GM23338 (cell line): ENCODE results near the gene PTN. TPM values are rescaled to one million over a fixed set of nuclear protein-coding genes. Genes with fewer than 3 reads are reported as not detected.

Experiments
- ATAC-seq: fragments of 200-7000 bp; cut with Tn5 transposase; 3 replicates; pipeline ENCODE4 v1.9.1; 2020
- DNase-seq: peaks from one replicate; pipeline ENCODE4 v3.0.0-alpha.2; 2015; ENCODE audit warnings: low spot score
- H2AFZ ChIP-seq: fragments of 200-600 bp; sonication (generic); 2 replicates; pipeline ENCODE4 v1.8.0; 2016; ENCODE audit warnings: antibody characterized with exemption, mild to moderate bottlenecking, moderate library complexity
- H3F3A ChIP-seq: fragments of 200-600 bp; sonication (generic); replicated peaks from 2 replicates; pipeline ENCODE4 v1.8.0; 2017; ENCODE audit warnings: antibody characterized with exemption, mixed run types, low read depth
- H3K27ac ChIP-seq: fragments of 200-600 bp; sonication (generic); 2 replicates; pipeline ENCODE4 v1.6.1; 2016; ENCODE audit warnings: low read depth
- H3K27me3 ChIP-seq: fragments of 200-600 bp; sonication (generic); 2 replicates; pipeline ENCODE4 v1.8.0; 2016; ENCODE audit warnings: mild to moderate bottlenecking, mixed run types, moderate library complexity; ENCODE audit not compliant: insufficient read depth
- H3K36me3 ChIP-seq: fragments of 200-600 bp; sonication (generic); 2 replicates; pipeline ENCODE4 v1.8.0; 2016; ENCODE audit warnings: mild to moderate bottlenecking; ENCODE audit not compliant: insufficient read depth
- H3K4me1 ChIP-seq: fragments of 200-600 bp; sonication (generic); 2 replicates; pipeline ENCODE4 v1.8.0; 2016; ENCODE audit warnings: mild to moderate bottlenecking, moderate library complexity; ENCODE audit not compliant: insufficient read depth
- H3K4me2 ChIP-seq: fragments of 200-600 bp; sonication (generic); 2 replicates; pipeline ENCODE4 v1.7.1; 2017; ENCODE audit warnings: mixed run types
- H3K4me3 ChIP-seq: fragments of 200-600 bp; sonication (generic); 2 replicates; pipeline ENCODE4 v1.6.1; 2016; ENCODE audit warnings: mixed run types
- H3K79me2 ChIP-seq: fragments of 200-600 bp; sonication (generic); replicated peaks from 2 replicates; pipeline ENCODE4 v1.8.0; 2017; ENCODE audit warnings: mild to moderate bottlenecking; ENCODE audit not compliant: insufficient read depth
- H3K9me2 ChIP-seq: fragments of 200-600 bp; sonication (generic); 2 replicates; pipeline ENCODE4 v1.8.0; 2017; ENCODE audit not compliant: insufficient read depth
- H4K20me1 ChIP-seq: fragments of 200-600 bp; sonication (generic); replicated peaks from 2 replicates; pipeline ENCODE4 v1.8.0; 2017; ENCODE audit warnings: mild to moderate bottlenecking; ENCODE audit not compliant: insufficient read depth
- H3K27ac Mint-ChIP-seq: 2 replicates; pipeline ENCODE4 v1.8.0; 2020; ENCODE audit warnings: inconsistent platforms, mild to moderate bottlenecking, moderate library complexity, mixed read lengths
- H3K27me3 Mint-ChIP-seq: 3 replicates; pipeline ENCODE4 v1.8.0; 2022; ENCODE audit warnings: low read depth, mild to moderate bottlenecking, moderate library complexity, mixed read lengths, inconsistent platforms; ENCODE audit not compliant: insufficient read depth, poor library complexity
- H3K36me3 Mint-ChIP-seq: 3 replicates; pipeline ENCODE4 v1.8.0; 2021; ENCODE audit warnings: low read depth, mild to moderate bottlenecking, inconsistent platforms, moderate library complexity, mixed read lengths
- H3K4me1 Mint-ChIP-seq: 3 replicates; pipeline ENCODE4 v1.8.0; 2020; ENCODE audit warnings: mild to moderate bottlenecking, inconsistent platforms, mixed read lengths
- H3K4me3 Mint-ChIP-seq: 3 replicates; pipeline ENCODE4 v1.8.0; 2021; ENCODE audit warnings: moderate library complexity, mild to moderate bottlenecking, inconsistent platforms, mixed read lengths
- H3K9me3 Mint-ChIP-seq: 3 replicates; pipeline ENCODE4 v1.8.0; 2020; ENCODE audit warnings: moderate library complexity, mild to moderate bottlenecking, inconsistent platforms, mixed read lengths
- CREB1 ChIP-seq: fragments of 250-450 bp; sonication (Bioruptor Pico); IDR thresholded peaks from 2 replicates; pipeline ENCODE4 v1.5.0; 2020; ENCODE audit warnings: low read depth, mild to moderate bottlenecking, moderate library complexity
- EZH2 ChIP-seq: fragments of 200-600 bp; sonication (generic); IDR thresholded peaks from one replicate; pipeline ENCODE4 v1.8.0; 2017; ENCODE audit warnings: antibody characterized with exemption, mild to moderate bottlenecking, low read depth; ENCODE audit not compliant: unreplicated experiment
- EZH2phosphoT487 ChIP-seq: fragments of 200-600 bp; sonication (generic); IDR thresholded peaks from one replicate; pipeline ENCODE4 v1.8.1; 2018; ENCODE audit warnings: antibody characterized with exemption; ENCODE audit not compliant: unreplicated experiment
- JUNB ChIP-seq: IDR thresholded peaks from one replicate; pipeline ENCODE4 v1.6.1; 2016; ENCODE audit warnings: antibody characterized with exemption; ENCODE audit not compliant: unreplicated experiment
- NANOG ChIP-seq: IDR thresholded peaks from 2 replicates; pipeline ENCODE4 v1.6.1; 2016; ENCODE audit warnings: antibody characterized with exemption, borderline replicate concordance
- POLR2AphosphoS5 ChIP-seq: IDR thresholded peaks from 2 replicates; pipeline ENCODE4 v1.6.1; 2016; ENCODE audit warnings: antibody characterized with exemption, low read depth
- STAT1 ChIP-seq: IDR thresholded peaks from one replicate; pipeline ENCODE4 v1.6.1; 2016; ENCODE audit warnings: antibody characterized with exemption; ENCODE audit not compliant: unreplicated experiment
- ZNF114 ChIP-seq: fragments of 250-450 bp; sonication (Bioruptor Pico); IDR thresholded peaks from 2 replicates; pipeline ENCODE4 v1.5.0; 2020; ENCODE audit warnings: mild to moderate bottlenecking, moderate library complexity
- ZNF331 ChIP-seq: fragments of 250-450 bp; sonication (Bioruptor Pico); IDR thresholded peaks from 2 replicates; pipeline ENCODE4 v1.5.0; 2020; ENCODE audit warnings: low read depth, mild to moderate bottlenecking, moderate library complexity
- polyA plus RNA-seq: library from polyadenylated mRNA; unstranded; fragments of >200 nt; fragmentation: Nextera tagmentation; extraction: Ambion mirVana; gene quantifications from 2 replicates; pipeline ENCODE4 v1.2.1, GENCODE V29; 2016
- total RNA-seq: library from RNA; depleted of rRNA; stranded (reverse); fragments of >200 nt; shearing (Covaris generic); gene quantifications from 2 replicates; pipeline ENCODE4 v1.2.3, GENCODE V29; 2014
- TF ChIP-seq, protein P1 (sequence below): IDR thresholded peaks from one replicate; pipeline ENCODE4 v1.6.1; 2018; ENCODE audit warnings: antibody characterized with exemption; ENCODE audit not compliant: unreplicated experiment
- TF ChIP-seq, protein P2 (sequence below): fragments of 250-450 bp; sonication (Bioruptor Pico); IDR thresholded peaks from 2 replicates; pipeline ENCODE4 v1.5.0; 2020; ENCODE audit warnings: mild to moderate bottlenecking, moderate library complexity
- TF ChIP-seq, protein P3 (sequence below): IDR thresholded peaks from 2 replicates; pipeline ENCODE4 v1.6.1; 2016; ENCODE audit warnings: antibody characterized with exemption
- TF ChIP-seq, protein P4 (sequence below), 2 experiments: fragments of 200-600 bp in 1 of 2; sonication (generic) in 1 of 2; conservative IDR thresholded peaks; 2 replicates each; pipeline versions ENCODE4 v1.5.1 to v1.6.1; 2016 to 2017; ENCODE audit warnings: antibody characterized with exemption in 2 of 2, low read depth in 2 of 2, mild to moderate bottlenecking in 2 of 2, moderate library complexity in 1 of 2

PTN gene
- total and polyA plus RNA-seq, 2 experiments from 2014 or later = 20.1 to 39.4 TPM

DNA sequence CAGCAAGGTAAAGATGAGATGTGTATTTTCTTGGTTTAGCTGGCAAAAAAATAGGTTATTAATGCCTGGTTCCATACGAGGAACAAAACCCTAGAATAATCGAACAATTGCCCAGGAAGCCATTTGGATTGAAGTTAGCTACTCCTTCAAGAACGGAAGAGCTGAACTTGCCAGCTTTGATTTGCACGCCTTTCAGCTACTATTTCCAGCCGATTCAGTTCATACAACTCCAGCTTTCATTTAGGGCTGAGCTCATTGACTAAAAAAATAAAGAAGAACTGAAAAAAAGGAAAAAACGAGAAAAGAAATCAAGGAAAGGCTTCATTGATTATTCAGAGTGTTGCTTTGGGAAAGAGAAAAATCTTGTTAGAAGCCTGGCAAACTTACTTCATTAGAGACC is 60.4 kb downstream of the PTN start:
- H3K27me3 ChIP-seq = no peaks in the 10 kb centered on the region
- H3K27ac ChIP-seq = no peak overlapping the region
- Mint-ChIP-seq H3K4me3 (no peak overlapping the region), H3K27ac (no peak overlapping the region), H3K4me1 (peaks cover 10% of the 10 kb centered on the region), H3K36me3 (no peaks in the 10 kb centered on the region), H3K27me3 (no peaks in the 10 kb centered on the region), H3K9me3 (no peaks in the 10 kb centered on the region)
- TF ChIP-seq NANOG (no peak), ZNF331 (CRISPR knock-in tag) (no peak), ZNF114 (CRISPR knock-in tag) (no peak), POLR2AphosphoS5 (no peak), CREB1 (no peak), STAT1 (no peak), JUNB (no peak), EZH2 (no peak), EZH2phosphoT487 (no peak)
- TF ChIP-seq, protein P1, sequence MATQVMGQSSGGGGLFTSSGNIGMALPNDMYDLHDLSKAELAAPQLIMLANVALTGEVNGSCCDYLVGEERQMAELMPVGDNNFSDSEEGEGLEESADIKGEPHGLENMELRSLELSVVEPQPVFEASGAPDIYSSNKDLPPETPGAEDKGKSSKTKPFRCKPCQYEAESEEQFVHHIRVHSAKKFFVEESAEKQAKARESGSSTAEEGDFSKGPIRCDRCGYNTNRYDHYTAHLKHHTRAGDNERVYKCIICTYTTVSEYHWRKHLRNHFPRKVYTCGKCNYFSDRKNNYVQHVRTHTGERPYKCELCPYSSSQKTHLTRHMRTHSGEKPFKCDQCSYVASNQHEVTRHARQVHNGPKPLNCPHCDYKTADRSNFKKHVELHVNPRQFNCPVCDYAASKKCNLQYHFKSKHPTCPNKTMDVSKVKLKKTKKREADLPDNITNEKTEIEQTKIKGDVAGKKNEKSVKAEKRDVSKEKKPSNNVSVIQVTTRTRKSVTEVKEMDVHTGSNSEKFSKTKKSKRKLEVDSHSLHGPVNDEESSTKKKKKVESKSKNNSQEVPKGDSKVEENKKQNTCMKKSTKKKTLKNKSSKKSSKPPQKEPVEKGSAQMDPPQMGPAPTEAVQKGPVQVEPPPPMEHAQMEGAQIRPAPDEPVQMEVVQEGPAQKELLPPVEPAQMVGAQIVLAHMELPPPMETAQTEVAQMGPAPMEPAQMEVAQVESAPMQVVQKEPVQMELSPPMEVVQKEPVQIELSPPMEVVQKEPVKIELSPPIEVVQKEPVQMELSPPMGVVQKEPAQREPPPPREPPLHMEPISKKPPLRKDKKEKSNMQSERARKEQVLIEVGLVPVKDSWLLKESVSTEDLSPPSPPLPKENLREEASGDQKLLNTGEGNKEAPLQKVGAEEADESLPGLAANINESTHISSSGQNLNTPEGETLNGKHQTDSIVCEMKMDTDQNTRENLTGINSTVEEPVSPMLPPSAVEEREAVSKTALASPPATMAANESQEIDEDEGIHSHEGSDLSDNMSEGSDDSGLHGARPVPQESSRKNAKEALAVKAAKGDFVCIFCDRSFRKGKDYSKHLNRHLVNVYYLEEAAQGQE = no peak
- TF ChIP-seq, protein P2, sequence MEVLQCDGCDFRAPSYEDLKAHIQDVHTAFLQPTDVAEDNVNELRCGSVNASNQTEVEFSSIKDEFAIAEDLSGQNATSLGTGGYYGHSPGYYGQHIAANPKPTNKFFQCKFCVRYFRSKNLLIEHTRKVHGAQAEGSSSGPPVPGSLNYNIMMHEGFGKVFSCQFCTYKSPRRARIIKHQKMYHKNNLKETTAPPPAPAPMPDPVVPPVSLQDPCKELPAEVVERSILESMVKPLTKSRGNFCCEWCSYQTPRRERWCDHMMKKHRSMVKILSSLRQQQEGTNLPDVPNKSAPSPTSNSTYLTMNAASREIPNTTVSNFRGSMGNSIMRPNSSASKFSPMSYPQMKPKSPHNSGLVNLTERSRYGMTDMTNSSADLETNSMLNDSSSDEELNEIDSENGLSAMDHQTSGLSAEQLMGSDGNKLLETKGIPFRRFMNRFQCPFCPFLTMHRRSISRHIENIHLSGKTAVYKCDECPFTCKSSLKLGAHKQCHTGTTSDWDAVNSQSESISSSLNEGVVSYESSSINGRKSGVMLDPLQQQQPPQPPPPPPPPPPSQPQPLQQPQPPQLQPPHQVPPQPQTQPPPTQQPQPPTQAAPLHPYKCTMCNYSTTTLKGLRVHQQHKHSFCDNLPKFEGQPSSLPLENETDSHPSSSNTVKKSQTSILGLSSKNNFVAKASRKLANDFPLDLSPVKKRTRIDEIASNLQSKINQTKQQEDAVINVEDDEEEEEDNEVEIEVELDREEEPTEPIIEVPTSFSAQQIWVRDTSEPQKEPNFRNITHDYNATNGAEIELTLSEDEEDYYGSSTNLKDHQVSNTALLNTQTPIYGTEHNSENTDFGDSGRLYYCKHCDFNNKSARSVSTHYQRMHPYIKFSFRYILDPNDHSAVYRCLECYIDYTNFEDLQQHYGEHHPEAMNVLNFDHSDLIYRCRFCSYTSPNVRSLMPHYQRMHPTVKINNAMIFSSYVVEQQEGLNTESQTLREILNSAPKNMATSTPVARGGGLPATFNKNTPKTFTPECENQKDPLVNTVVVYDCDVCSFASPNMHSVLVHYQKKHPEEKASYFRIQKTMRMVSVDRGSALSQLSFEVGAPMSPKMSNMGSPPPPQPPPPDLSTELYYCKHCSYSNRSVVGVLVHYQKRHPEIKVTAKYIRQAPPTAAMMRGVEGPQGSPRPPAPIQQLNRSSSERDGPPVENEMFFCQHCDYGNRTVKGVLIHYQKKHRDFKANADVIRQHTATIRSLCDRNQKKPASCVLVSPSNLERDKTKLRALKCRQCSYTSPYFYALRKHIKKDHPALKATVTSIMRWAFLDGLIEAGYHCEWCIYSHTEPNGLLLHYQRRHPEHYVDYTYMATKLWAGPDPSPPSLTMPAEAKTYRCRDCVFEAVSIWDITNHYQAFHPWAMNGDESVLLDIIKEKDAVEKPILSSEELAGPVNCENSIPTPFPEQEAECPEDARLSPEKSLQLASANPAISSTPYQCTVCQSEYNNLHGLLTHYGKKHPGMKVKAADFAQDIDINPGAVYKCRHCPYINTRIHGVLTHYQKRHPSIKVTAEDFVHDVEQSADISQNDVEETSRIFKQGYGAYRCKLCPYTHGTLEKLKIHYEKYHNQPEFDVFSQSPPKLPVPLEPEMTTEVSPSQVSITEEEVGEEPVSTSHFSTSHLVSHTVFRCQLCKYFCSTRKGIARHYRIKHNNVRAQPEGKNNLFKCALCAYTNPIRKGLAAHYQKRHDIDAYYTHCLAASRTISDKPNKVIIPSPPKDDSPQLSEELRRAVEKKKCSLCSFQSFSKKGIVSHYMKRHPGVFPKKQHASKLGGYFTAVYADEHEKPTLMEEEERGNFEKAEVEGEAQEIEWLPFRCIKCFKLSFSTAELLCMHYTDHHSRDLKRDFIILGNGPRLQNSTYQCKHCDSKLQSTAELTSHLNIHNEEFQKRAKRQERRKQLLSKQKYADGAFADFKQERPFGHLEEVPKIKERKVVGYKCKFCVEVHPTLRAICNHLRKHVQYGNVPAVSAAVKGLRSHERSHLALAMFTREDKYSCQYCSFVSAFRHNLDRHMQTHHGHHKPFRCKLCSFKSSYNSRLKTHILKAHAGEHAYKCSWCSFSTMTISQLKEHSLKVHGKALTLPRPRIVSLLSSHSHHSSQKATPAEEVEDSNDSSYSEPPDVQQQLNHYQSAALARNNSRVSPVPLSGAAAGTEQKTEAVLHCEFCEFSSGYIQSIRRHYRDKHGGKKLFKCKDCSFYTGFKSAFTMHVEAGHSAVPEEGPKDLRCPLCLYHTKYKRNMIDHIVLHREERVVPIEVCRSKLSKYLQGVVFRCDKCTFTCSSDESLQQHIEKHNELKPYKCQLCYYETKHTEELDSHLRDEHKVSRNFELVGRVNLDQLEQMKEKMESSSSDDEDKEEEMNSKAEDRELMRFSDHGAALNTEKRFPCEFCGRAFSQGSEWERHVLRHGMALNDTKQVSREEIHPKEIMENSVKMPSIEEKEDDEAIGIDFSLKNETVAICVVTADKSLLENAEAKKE (CRISPR knock-in tag) = no peak
- TF ChIP-seq, protein P3, sequence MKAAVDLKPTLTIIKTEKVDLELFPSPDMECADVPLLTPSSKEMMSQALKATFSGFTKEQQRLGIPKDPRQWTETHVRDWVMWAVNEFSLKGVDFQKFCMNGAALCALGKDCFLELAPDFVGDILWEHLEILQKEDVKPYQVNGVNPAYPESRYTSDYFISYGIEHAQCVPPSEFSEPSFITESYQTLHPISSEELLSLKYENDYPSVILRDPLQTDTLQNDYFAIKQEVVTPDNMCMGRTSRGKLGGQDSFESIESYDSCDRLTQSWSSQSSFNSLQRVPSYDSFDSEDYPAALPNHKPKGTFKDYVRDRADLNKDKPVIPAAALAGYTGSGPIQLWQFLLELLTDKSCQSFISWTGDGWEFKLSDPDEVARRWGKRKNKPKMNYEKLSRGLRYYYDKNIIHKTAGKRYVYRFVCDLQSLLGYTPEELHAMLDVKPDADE = no peak
- TF ChIP-seq, protein P4, sequence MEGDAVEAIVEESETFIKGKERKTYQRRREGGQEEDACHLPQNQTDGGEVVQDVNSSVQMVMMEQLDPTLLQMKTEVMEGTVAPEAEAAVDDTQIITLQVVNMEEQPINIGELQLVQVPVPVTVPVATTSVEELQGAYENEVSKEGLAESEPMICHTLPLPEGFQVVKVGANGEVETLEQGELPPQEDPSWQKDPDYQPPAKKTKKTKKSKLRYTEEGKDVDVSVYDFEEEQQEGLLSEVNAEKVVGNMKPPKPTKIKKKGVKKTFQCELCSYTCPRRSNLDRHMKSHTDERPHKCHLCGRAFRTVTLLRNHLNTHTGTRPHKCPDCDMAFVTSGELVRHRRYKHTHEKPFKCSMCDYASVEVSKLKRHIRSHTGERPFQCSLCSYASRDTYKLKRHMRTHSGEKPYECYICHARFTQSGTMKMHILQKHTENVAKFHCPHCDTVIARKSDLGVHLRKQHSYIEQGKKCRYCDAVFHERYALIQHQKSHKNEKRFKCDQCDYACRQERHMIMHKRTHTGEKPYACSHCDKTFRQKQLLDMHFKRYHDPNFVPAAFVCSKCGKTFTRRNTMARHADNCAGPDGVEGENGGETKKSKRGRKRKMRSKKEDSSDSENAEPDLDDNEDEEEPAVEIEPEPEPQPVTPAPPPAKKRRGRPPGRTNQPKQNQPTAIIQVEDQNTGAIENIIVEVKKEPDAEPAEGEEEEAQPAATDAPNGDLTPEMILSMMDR (conservative IDR thresholded peaks at IDR 0.05; ENCODE audit: low read depth in 2 of 2) = no peak
- ATAC-seq = no peak
- DNase-seq = no peak
- no peaks in the 10 kb centered on the region for H3K36me3 ChIP-seq
- no peak overlapping the region for H3K4me3 ChIP-seq
- H3K4me1 ChIP-seq = peaks cover 3% of the 10 kb centered on the region; the same call in 1 of the 2 replicates
- H3K4me2 ChIP-seq = no peak overlapping the region
- H2AFZ ChIP-seq = no peak overlapping the region
- no peaks in the 10 kb centered on the region for H4K20me1 ChIP-seq
- no peaks in the 10 kb centered on the region for H3K79me2 ChIP-seq
- no peaks in the 10 kb centered on the region for H3K9me2 ChIP-seq
- H3F3A ChIP-seq = no peaks in the 10 kb centered on the region
